ENCODE results near the gene DAB2IP.

The DAB2IP gene

DNA sequence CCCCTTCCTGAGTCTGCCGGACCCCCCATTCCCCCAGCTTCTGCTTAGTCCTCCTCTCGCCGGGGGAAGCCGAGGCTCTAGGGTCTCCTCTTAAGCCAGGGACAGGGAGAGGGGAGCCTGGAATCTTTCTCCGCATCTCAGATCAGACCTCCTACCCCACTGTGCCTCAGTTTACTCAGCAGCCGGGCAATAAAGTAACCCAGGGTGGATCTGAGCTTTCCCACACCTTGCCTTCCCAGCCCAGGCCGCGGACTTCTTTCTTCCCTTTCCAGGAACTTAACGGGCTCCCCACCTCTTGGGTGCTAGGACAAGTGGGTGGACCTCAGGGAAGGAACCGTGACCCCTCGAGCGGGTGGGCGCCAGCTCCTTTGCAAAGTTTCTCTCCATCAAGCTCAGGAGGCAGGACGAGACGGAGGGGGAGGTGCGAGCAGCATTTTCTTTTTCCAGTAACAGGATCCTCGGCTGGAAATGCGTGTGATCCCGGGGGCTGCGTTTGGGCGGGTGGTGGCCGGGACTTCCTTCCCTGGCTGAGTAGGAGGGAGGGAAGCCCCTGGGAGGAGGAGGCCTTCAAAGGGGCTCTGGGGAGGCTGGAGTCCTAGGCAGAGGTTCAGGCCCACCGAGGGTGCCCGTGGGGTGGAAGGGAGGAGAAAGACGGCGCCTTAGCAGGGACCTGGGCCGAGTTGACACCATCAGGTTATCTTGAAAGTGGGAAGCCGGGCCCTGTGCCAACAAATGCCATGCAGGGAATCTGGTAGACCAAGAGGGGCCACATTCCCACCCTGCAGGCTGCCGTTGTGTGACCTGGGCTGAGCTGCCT lies 795 bp downstream of the DAB2IP start:
- H3K4me3 ChIP-seq = peak overlapping the region; percentile 56 to 63
- no peaks in the 10 kb centered on the region for H3K9me3 ChIP-seq
- no peaks in the 10 kb centered on the region for H3K36me3 ChIP-seq
- H3K27ac ChIP-seq = peak overlapping the region; percentile 52 to 65
- H3K4me1 ChIP-seq = peaks cover 7 to 39% (median 27%) of the 10 kb centered on the region in 4 donors
- no peak for DNase-seq
- intact Hi-C loops (cut with DNase I; ENCODE audit: low total_unique reads) = no loop called here
- TF ChIP-seq, protein P1, sequence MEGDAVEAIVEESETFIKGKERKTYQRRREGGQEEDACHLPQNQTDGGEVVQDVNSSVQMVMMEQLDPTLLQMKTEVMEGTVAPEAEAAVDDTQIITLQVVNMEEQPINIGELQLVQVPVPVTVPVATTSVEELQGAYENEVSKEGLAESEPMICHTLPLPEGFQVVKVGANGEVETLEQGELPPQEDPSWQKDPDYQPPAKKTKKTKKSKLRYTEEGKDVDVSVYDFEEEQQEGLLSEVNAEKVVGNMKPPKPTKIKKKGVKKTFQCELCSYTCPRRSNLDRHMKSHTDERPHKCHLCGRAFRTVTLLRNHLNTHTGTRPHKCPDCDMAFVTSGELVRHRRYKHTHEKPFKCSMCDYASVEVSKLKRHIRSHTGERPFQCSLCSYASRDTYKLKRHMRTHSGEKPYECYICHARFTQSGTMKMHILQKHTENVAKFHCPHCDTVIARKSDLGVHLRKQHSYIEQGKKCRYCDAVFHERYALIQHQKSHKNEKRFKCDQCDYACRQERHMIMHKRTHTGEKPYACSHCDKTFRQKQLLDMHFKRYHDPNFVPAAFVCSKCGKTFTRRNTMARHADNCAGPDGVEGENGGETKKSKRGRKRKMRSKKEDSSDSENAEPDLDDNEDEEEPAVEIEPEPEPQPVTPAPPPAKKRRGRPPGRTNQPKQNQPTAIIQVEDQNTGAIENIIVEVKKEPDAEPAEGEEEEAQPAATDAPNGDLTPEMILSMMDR (IDR thresholded peaks at IDR 0.05) = no peak
- no peaks in the 10 kb centered on the region for H3K27me3 ChIP-seq

DNA sequence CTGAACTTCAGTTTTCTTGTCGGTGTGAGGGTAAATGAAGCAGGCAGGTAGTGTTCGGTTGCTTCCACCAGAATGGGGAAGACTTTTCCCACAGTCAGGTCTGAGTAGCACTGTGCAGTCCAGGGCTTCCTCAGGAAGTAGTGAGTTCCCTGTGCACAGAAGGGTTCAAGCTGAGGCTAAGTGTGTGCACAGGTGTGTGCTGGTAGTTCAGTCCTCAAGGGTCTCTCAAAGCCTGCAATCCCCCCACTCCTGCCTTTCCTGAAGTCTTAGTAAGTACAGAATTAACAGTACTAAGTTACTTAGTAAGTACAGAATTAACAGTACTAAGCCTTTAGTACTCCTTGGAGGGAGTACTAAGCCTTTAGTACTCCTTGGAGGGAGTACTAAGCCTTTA lies 1.4 kb downstream of the DAB2IP start:
- H3K9me3 ChIP-seq = no peaks in the 10 kb centered on the region
- intact Hi-C loops (cut with DNase I; ENCODE audit: low total_unique reads) = no loop called here
- H3K27ac ChIP-seq = no peak overlapping the region
- DNase-seq = no peak
- TF ChIP-seq, protein P1 (IDR thresholded peaks at IDR 0.05) = no peak
- no peaks in the 10 kb centered on the region for H3K27me3 ChIP-seq
- peak overlapping the region; percentile 56 to 63 for H3K4me3 ChIP-seq
- peaks cover 7 to 45% (median 30%) of the 10 kb centered on the region in 4 donors for H3K4me1 ChIP-seq
- no peaks in the 10 kb centered on the region for H3K36me3 ChIP-seq

DNA sequence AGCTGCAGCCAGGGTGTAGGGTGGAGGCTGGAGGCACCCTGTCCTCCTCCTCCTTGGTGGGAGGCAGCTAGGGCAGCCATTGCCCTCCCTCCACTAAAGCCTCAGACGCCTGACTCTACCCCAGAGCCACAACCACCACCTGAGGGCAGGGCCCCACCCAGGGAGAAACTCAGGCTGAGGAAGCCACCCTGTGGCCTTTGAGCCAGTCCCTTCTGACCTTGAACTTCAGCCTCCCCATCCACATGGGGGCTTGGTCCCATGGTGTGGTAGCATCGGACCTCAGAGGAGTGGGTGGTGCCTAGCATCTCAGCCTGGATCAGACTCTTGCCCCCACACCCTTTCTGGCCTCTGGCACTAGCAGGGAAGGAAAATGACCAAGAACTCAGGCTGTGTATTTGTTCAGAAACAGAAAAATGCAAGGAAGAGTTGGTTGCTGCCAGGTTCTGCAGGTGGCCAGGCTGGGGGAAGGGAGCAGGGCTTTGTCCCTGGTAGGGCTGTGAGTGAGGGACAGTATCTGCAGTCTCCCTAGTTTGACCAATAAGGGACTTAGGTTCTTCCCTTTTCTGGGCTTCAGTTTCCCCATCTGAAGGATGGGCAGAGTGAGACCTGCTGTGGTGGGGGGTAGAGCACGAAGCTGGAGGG lies 3.2 kb downstream of the DAB2IP start:
- H3K4me1 ChIP-seq = peaks cover 7 to 52% (median 37%) of the 10 kb centered on the region in 4 donors
- no peak overlapping the region for H3K4me3 ChIP-seq
- intact Hi-C loops (cut with DNase I; ENCODE audit: low total_unique reads) = no loop called here
- H3K27ac ChIP-seq = no peak overlapping the region
- no peaks in the 10 kb centered on the region for H3K36me3 ChIP-seq
- TF ChIP-seq, protein P1 (IDR thresholded peaks at IDR 0.05) = no peak
- DNase-seq = no peak
- H3K9me3 ChIP-seq = no peaks in the 10 kb centered on the region
- no peaks in the 10 kb centered on the region for H3K27me3 ChIP-seq

DNA sequence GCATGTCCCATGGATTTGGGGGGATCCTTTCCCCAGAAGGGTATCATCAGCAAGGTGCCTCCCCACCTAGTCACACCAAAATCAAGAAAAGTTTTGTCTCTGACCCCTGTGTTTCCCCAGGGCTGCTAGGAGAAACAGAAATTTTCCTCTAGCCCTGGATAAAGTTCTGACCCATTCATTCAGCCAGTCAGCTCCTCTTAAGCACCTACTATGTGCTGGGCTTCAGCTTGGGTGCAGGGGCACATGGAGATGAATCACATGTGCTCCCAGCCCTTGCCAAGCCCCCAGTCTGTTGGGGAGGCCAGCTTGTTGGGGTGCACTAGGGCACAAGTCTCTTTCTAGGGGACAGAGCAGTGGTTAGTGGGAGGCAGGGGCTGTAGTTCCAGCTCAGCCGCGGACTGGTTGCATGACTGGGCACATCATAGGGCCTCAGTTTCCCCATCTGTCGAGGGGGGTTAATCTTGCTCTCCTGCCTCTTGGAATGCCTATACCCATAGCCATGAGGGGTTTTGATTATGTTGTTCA lies 3.9 kb downstream of the DAB2IP start:
- peaks cover 7 to 45% (median 34%) of the 10 kb centered on the region in 4 donors for H3K4me1 ChIP-seq
- H3K4me3 ChIP-seq = no peak overlapping the region
- intact Hi-C loops (cut with DNase I; ENCODE audit: low total_unique reads) = no loop called here
- H3K27me3 ChIP-seq = no peaks in the 10 kb centered on the region
- H3K27ac ChIP-seq = no peak overlapping the region
- H3K9me3 ChIP-seq = no peaks in the 10 kb centered on the region
- DNase-seq = no peak
- no peaks in the 10 kb centered on the region for H3K36me3 ChIP-seq
- TF ChIP-seq, protein P1 (IDR thresholded peaks at IDR 0.05) = no peak

DNA sequence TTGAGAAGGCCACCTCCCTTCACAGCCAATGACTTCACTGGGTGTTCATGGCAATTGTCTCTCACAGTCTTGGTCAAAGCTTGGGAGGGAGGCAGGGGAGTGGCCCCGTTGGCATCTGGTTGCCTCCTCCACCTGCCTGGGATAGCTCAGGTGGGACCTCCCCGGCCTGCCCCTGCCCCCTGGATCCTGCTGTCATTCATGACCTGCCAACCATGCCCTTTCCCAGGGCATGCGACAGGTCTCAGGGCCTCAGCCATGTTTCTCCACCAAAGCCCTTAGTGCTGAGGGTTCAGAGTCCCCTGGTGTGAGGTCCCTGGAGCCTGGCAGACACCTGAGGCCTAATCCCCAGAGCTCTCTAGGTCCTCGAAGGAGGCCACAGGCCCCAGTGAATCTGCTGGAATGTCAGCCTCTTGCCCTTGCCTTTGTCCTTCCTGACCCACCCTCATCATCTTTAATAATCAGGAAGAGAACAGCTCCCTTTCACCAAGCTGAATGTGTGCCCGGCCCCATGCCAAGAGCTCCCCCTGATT lies 5.6 kb downstream of the DAB2IP start:
- no peak for DNase-seq
- TF ChIP-seq, protein P1 (IDR thresholded peaks at IDR 0.05) = no peak
- Histone ChIP-seq H3K36me3 (no peaks in the 10 kb centered on the region), H3K27me3 (no peaks in the 10 kb centered on the region), H3K4me3 (no peak overlapping the region), H3K27ac (no peak overlapping the region), H3K4me1 (peaks cover 6 to 36% (median 22%) of the 10 kb centered on the region in 4 donors), H3K9me3 (no peaks in the 10 kb centered on the region)
- intact Hi-C loops (cut with DNase I; ENCODE audit: low total_unique reads) = no loop called here

All from tibial artery (tissue), 4 donors.